Stimulated activated naive CD4-positive, alpha-beta T cell (primary cell): ENCODE results near the gene GARS1.
"Not testable (repeated sequence)": the region's sequence is repeated elsewhere in the genome, so short reads cannot be mapped to it uniquely, and the experiment has no call there.

Experiments
- DNase-seq, 6 experiments: peaks; one replicate each; lab custom pipeline; 2025; lab: John Stamatoyannopoulos, UW

GARS1 gene, protein sequence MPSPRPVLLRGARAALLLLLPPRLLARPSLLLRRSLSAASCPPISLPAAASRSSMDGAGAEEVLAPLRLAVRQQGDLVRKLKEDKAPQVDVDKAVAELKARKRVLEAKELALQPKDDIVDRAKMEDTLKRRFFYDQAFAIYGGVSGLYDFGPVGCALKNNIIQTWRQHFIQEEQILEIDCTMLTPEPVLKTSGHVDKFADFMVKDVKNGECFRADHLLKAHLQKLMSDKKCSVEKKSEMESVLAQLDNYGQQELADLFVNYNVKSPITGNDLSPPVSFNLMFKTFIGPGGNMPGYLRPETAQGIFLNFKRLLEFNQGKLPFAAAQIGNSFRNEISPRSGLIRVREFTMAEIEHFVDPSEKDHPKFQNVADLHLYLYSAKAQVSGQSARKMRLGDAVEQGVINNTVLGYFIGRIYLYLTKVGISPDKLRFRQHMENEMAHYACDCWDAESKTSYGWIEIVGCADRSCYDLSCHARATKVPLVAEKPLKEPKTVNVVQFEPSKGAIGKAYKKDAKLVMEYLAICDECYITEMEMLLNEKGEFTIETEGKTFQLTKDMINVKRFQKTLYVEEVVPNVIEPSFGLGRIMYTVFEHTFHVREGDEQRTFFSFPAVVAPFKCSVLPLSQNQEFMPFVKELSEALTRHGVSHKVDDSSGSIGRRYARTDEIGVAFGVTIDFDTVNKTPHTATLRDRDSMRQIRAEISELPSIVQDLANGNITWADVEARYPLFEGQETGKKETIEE

DNA sequence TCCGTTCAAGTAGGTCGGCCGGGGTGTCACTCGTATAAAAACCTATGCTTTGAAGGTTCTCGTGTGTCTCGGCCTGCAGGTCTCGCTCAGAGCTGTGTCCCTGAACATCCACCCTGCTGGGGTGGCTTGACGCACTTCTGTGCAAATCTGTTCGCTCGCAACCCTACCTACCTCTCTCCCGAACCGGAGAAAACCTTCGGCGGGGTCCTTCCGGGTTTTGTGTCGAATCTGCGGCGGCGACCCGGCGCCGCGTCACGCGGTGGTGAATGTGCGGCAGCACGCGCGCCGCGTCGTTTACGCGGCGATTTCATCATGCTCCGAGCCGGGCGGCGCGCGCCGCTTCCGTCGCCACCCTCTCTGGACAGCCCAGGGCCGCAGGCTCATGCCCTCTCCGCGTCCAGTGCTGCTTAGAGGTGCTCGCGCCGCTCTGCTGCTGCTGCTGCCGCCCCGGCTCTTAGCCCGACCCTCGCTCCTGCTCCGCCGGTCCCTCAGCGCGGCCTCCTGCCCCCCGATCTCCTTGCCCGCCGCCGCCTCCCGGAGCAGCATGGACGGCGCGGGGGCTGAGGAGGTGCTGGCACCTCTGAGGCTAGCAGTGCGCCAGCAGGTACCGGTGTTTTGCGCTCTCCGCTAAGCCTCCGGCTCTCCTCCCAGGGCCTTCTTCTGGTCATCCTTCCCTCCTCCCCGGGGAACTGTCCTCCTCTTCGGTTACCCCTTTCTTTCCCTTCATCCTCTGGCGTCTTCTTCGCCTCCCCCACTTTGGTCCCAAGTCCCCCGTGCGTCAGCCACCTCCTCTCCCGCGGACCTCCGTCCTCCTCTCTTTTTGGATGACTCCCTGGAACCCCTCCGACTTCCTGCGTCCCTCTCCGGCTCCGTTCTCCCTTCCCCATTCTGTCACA lies at the start of gene GARS1:
GARS1 (plus strand) TSS at position 339 of the 896 bp plus-strand sequence; CDS start at position 383, 44 bp downstream.
- peak; percentile 82 to 90 (median 84) for DNase-seq

DNA sequence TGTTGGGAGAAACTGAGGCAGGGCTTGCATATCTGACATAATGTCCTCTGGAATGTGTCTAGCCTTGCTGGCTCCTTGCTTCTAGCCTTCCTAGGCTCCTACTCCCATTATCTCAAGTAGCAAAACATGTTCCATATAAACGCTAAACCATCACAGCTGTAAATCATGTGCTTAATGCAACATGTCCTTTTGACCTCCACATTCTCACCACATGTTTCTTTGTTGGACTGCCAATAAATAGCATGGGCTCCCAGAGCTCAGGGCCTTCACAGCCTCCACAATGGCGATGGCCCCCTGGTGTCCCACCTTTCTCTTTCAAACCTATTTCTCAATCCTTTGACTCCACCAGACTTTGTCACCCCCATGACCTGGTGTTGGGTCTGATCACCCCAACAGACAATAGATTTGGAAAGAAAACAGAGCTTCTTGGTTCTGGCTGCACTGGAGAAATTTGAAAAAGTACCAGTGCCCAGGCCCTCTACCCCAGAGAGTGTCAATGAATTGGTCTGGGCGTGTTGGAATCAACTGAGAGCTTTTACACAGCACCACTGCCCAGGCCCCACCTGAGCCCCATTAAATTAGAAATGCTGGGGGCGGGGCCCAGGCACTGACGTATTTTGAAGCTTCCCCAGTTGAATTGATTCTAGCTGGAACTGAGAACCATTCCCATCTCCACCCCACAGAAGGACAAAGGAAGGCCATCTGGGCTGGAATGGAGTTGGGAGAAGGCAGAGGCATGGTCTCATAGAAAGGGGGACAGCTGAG lies 48.7 kb upstream of the GARS1 start:
- no peak for DNase-seq

DNA sequence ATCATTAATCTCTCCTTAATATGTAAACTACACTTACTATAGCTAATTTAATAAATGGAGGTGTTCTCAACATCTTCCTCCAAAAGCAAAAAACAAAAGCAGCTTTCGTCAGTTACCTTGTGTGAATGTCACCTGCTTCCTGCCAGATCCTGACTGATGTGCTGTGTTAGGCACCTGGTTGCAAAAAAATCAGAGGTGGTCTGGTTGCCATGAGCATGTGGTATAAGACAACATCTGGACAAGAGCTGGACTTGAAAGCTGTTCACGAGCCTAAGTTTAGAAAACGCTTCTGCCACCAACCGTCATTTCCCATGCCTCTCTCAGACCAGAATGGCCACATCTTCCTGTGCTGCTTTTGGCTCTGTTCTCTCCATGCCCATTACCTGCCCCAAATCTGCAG lies 48.1 kb upstream of the GARS1 start:
- no peak for DNase-seq

DNA sequence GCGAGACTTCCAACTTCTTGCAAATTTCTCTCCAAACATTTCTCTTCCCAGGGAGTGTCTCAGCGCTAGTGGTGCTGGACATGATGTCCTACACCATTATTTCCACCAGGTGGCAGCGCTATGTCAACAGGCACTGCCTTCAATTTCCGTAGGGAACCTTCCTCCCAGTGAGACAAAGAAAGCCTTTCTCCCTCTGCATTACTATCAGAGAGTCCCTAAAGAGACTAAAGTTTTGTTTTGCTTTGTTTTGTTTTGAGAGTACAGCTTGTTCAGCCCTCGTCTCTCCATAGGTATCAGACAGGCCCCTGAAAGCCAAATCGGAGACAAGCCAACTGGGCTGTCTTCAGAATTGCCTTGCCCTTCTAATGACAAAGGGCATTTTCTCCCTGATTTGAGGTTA lies 45.8 kb upstream of the GARS1 start:
- peak in 3 of 6 experiments; percentile 1 to 10 (median 4) for DNase-seq

DNA sequence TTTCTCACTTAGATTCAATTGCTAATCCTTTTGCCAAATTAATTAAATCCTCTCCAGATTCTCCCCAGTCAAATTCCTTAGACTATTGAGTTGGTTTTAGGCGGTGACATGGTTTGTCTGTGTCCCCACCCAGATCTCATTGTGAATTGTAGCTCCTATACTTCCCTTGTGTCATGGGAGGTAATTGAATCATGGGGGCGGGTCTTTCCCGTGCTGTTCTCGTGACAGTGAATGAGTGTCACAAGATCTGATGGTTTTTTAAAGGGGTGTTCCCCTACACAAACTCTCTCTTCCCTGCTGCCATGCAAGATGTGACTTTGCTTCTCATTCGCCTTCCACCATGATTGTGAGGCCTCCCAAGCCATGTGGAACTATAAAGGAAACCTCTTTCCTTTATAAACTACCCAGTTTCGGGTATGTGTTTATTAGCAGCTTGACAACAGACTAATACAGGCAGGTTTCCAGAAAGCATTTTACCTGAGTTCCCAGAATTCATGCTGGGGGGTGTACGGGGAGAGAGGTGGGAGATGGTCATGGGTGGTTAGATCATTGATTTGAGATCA lies 44.7 kb upstream of the GARS1 start:
- DNase-seq: no peak

DNA sequence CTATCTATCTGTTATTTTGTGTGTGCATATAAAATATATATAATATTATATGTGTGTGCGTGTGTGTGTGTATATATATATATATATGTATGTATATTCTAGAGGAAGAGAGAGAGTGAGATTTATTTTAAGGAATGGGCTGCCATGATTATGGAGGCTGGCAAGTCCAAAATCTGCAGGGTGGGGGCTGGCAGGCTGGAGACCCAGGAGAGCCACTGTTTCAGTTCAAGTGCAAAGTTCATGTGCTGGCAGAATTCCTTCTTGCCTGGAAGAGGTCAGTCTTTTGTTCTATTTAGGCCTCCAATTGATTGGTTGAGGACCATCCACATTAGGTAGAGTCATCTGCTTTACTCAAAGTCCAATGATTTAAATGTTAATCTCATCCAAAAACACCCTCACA lies 42.3 kb upstream of the GARS1 start:
- DNase-seq: no peak

DNA sequence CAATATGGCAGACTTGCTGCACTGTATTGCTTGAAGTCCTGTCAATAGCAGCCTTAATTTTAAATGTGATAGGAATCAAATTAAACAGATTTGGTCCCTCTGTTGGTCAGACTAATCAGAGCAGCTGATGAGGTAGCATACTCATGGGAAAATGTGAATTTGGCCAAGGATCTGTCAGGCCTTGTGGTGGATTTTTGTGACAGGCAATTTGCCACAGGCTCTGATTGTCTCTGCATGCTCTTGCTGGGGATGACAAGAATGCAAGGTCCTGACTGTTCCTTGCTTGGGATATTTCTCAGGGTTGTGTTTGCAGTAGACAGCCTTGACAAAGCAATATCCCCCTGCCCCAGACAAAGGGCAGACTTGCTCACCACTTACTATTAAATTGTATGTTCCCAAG lies 41.5 kb upstream of the GARS1 start:
- no peak for DNase-seq

DNA sequence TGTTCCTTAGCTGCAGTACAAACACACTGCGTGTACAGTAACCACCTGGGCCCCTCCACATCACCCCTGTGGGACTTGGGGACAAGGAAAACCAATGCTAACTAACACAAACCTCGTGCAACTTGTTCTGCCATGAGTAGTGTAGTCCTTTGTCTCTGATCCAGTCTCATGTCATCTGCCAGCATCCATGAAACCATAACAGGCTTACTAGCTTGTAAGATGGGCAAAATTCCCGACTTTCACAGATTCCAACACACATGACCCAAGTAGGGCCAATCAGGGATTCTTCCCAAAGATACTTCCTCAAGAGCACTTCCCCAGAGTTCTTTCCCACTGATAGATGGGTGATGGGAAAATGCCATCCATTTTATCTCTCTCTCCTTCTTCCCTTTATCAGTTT lies 41.1 kb upstream of the GARS1 start:
- DNase-seq: no peak

DNA sequence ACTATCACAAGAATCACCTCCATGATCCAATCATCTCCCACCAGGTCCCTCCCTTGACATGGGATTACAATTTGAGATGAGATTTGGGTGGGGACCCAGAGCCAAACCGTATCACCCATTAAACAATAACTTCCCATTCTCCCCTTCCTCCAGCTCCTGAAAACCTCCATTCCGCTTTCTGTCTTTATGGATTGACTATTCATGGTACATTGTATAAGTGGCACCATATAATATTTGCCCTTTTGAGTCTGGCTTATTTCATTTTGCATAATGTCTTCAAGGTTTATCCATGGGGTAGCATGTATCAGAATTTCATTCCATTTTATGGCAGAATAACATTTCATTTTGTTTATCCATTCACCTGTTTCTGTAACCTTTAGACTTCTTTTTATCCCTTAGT lies 39.2 kb upstream of the GARS1 start:
- no peak for DNase-seq

DNA sequence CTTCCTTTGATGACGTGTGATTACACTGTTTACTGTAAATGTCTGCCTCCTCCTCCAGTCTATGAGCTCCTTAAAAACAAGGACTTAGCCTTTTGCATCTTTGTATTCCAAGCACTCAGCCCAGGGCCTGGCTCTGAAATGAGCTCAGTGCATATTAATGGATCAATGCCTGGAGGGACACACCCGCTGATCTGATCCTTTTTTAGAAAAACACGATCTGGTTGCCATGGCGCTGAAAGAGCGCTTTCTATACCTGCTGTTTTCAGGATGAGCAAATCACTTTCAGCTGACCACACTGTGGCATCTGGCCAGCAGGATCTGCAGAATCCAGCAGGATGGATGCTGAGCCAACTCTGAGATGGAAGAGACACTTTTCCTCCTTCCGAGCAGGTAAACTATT lies 37.8 kb upstream of the GARS1 start:
- DNase-seq: no peak

DNA sequence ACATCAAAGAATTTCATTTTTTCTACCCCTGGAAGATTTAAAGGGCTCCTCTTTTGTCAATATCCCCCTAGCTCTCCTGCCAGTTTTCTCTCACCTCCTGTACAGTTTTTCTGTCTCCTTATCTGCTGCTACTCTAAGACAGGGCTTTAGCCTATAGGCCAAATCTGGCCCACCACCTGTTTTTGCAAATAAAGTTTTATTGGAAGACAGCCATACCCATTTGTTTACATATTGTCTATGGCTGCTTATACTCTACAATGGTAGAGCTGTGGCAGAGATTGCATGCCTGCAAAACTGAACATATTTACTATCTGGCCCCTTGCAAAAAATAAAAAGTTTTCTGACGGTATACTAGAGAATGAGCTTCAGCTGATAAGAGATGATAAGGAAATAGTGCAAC lies 37.4 kb upstream of the GARS1 start:
- no peak for DNase-seq

DNA sequence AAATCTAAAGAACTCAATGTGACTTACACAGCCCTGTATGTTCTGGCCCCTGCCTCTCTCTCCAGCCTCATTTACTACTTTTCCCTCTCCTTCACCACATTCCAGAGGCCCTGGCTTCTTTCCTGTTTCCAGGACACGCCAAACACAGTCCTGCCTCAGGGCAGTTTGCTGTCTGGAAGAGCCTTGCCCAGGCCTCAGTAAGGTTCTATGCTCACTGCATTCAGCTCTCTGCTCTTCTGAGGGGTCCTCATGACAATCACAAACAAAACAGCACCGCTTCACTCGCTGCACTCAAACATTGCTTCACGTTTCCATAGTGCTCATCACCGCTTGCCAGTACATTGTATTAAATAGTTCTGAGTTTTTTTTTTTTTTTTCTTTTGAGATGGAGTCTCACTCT lies 35.1 kb upstream of the GARS1 start:
- no peak for DNase-seq

DNA sequence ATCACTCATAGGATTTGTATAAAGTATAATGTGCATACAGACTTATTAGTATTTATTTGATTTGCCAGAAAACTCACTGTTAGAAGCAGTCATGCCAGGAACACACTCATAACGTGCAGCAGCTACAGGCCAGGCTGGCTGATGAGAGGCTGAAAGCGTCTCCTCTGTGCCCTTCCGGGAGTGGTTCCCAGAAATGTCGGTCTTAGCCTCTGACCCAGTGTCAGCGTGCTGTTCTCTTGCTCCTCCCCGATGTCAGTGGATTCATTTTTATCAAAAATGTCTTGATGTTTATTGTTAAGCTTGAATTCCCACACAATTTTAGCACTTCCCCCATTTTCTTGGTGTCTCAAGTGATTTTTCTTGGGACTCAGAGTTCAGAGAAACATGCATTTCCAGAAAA lies 33.3 kb upstream of the GARS1 start:
- DNase-seq: no peak

DNA sequence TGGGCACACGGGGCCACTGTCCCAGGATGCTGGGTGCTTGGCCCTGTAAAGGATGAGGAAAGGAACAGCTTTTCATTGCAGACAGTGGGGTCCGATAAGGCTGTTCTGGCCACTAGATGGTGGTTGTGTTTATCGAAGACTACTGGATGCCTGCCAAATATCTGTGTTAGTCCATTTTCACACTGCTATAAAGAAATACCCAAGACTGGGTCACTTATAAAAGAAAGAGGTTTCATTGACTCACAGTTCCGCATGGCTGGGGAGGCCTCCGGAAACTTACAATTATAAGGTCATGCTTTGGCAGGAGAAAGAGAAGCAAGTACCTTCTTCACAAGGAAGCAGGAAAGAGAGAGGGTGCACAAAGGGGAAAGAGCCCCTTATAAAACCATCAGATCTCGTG lies 32.2 kb upstream of the GARS1 start:
- no peak for DNase-seq

DNA sequence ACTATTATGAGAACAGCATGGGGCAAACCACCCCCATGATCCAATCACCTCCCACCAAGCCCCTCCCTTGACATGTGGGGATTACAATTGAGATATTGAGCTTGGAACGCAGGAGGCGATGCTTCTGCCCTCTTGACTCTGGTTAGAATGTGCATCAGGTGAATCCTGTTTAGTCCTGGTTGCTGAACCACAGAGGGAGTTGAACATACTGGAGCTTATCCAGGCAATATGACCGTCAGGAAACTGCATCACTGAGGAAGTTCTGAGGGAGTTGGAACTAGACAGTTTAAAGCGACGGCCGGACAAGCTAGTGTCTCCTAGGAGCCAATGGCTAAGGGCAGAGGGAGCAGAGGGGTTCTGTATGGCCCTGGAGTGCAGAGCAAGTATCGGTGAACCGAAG lies 31.8 kb upstream of the GARS1 start:
- DNase-seq: no peak

DNA sequence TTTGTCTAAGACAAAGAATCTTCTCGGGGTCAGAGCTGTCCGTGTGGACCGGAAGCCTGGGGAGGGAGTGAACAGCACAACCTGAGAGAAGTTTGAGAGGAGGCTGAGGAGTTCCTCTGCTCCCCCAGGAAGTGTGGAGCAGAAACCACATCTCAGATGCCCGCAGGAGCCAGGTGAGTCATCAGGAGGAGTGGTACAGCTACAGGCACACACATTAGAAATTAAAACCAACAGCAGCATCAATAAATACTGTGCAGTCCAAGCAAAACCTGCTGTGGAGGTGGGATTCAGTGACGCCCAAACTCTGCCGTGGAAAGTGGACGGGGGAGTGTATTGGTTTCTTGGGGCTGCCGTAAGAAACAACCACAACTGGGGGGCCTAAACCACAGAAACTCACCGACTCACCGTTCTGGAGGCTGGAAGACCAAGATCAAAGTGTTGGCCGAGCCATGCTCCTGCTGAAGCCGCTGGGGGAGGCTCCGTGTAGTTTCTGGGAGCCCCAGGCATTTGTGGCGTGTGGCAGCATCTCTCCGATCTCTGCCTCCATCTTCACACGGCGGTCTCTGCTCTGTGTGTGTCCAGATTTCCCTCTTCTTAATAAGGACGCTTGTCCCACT lies 31.2 kb upstream of the GARS1 start:
- DNase-seq: no peak

DNA sequence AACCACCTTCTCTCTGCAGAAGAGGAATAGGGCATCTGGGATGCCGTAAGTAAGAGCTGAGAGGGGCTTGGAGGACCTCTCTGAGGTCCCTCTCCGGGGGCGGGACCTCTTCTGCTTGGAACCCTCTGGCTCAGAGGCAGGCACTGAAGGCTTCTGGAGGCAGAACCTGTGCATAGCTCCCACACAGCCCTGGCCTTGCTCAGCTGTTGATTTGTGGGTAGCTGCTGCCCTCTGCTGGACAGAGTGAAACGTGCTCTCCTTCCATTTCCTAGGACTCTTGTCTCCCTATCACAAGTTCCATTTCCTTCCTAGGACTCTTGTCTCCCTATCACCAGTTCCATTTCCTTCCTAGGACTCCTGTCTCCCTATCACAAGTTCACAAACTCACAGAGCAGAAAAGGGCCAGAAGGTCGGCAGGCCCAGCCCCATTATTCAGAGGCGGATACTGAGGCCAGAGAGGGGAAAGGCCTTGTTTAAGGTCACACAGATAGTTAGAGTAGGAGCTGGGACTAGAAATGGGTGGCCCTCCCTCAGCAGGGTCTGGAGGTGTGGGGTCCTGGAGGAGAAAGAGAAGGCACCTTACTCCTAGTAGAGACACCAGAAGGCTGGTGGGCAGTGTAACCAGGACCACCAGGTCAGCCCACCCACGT lies 30.3 kb upstream of the GARS1 start:
- peak; percentile 37 to 76 (median 66) for DNase-seq

DNA sequence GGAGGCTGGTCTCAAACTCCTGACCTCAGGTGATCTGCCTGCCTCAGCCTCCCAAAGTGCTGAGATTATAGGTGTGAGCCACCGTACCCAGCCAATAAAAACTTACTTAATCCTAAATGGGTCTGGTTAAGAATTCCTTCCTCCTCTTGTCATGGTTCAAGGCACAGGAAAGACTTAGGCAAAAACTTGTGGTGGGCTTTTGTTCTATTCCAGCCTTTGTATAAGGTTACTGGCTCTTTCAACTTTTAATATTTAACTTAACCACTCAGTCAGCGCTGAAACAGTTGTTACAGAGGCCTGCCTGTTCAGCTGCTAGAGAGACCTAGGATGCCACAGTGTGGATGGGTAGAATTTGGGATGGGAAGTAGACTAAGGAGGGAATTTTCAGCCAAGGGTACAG lies 28.1 kb upstream of the GARS1 start:
- no peak for DNase-seq

DNA sequence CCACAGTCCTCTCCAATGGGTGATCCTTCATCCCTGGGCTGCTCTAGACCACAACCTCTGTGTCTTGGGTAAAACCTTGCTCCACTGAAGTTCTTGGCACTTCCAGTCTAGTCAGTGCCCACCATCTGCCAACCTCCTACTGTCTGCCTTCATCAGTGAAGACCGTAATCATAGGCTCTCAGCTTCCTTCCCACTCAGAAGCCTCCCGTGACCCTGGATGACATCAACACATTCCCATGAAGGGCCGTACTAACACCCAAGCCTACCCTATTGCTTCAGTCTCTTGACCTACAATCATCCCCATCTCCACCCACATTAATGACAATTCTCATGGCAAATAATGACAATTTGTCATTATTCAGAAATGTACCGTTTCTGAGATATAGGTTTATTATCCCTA lies 27.6 kb upstream of the GARS1 start:
- DNase-seq: no peak

DNA sequence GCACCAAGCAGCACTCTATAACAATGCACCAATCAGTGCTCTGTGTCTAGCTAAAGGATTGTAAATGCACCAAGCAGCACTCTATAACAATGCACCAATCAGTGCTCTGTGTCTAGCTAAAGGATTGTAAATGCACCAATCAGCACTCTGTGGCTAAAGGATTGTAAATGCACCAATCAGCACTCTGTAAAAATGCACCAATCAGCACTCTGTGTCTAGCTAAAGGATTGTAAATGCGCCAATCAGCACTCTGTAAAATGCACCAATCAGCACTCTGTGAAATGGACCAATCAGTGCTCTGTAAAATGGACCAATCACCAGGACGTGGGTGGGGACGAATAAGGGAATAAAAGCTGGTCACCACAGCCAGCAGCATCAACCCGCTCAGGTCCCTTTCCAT lies 24.4 kb upstream of the GARS1 start:
- not testable (repeated sequence) for DNase-seq
